SU-DHL-6 (cell line): ENCODE data around the gene C14orf132.
A peak's percentile ranks its signal among the peaks of the same experiment; 100 is the strongest.

Experiments
- H2AFZ ChIP-seq: fragments of 200-600 bp; sonication (generic); 2 replicates; pipeline ENCODE4 v1.6.1; 2014; ENCODE audit warnings: low read depth, mild to moderate bottlenecking, moderate library complexity, mixed read lengths, antibody characterized with exemption, low read length; ENCODE audit not compliant: severe bottlenecking
- H3F3A ChIP-seq: fragments of 200-600 bp; shearing (Covaris generic); 2 replicates; pipeline ENCODE4 v1.6.0; 2016; ENCODE audit warnings: antibody characterized with exemption, mild to moderate bottlenecking; ENCODE audit not compliant: insufficient read depth
- H3K27ac ChIP-seq: fragments of 200-600 bp; sonication (generic); 2 replicates; pipeline ENCODE4 v1.5.1; 2016; ENCODE audit warnings: low read depth, mild to moderate bottlenecking, low read length, moderate library complexity, mixed read lengths
- H3K27me3 ChIP-seq: fragments of 200-600 bp; sonication (generic), shearing (Covaris generic); 2 replicates; pipeline ENCODE4 v1.6.0; 2014; ENCODE audit warnings: mild to moderate bottlenecking, low read length
- H3K36me3 ChIP-seq: fragments of 200-600 bp; sonication (generic); 2 replicates; pipeline ENCODE4 v1.6.1; 2014; ENCODE audit warnings: mild to moderate bottlenecking, low read length, mixed read lengths
- H3K4me2 ChIP-seq: fragments of 300-600, 200-600 bp; shearing (Covaris generic), sonication (generic); 2 replicates; pipeline ENCODE4 v1.6.0; 2014; ENCODE audit warnings: low read length, low read depth, mild to moderate bottlenecking; ENCODE audit not compliant: poor library complexity, severe bottlenecking
- H3K4me3 ChIP-seq: fragments of 200-600 bp; sonication (generic); 2 replicates; pipeline ENCODE4 v1.5.1; 2014; ENCODE audit warnings: antibody characterized with exemption, low read length, mild to moderate bottlenecking, mixed read lengths; ENCODE audit not compliant: insufficient read depth, poor library complexity, severe bottlenecking
- H3K79me2 ChIP-seq: fragments of 200-600 bp; sonication (generic); 2 replicates; pipeline ENCODE4 v1.6.1; 2014; ENCODE audit warnings: mild to moderate bottlenecking, low read length, moderate library complexity; ENCODE audit not compliant: insufficient read depth
- H3K9ac ChIP-seq: fragments of 200-600 bp; sonication (generic); 2 replicates; pipeline ENCODE4 v1.7.0; 2014; ENCODE audit warnings: mild to moderate bottlenecking, low read length
- H3K9me2 ChIP-seq: fragments of 200-600 bp; sonication (generic); replicated peaks from 2 replicates; pipeline ENCODE4 v1.6.1; 2014; ENCODE audit warnings: low read length; ENCODE audit not compliant: insufficient read depth
- H3K9me3 ChIP-seq: fragments of 200-600 bp; sonication (generic); 2 replicates; pipeline ENCODE4 v1.6.1; 2014; ENCODE audit warnings: low read length, mixed read lengths; ENCODE audit not compliant: insufficient read depth
- H4K20me1 ChIP-seq: fragments of 200-600 bp; sonication (generic); 2 replicates; pipeline ENCODE4 v1.6.1; 2014; ENCODE audit warnings: low read depth, mild to moderate bottlenecking, antibody characterized with exemption, low read length, moderate library complexity, mixed read lengths
- EZH2phosphoT487 ChIP-seq: fragments of 200-600 bp; sonication (generic), shearing (Covaris generic); conservative IDR thresholded peaks from 2 replicates; pipeline ENCODE4 v1.6.1; 2018; ENCODE audit warnings: mild to moderate bottlenecking, antibody characterized with exemption, low read length, moderate library complexity, mixed read lengths
- TF ChIP-seq, protein P1 (sequence below): fragments of 200-600 bp; sonication (generic); IDR thresholded peaks from one replicate; pipeline ENCODE4 v1.5.1; 2017; ENCODE audit warnings: antibody characterized with exemption, mild to moderate bottlenecking, low read length, moderate library complexity; ENCODE audit not compliant: insufficient read depth, poor library complexity, severe bottlenecking

The C14orf132 gene

DNA sequence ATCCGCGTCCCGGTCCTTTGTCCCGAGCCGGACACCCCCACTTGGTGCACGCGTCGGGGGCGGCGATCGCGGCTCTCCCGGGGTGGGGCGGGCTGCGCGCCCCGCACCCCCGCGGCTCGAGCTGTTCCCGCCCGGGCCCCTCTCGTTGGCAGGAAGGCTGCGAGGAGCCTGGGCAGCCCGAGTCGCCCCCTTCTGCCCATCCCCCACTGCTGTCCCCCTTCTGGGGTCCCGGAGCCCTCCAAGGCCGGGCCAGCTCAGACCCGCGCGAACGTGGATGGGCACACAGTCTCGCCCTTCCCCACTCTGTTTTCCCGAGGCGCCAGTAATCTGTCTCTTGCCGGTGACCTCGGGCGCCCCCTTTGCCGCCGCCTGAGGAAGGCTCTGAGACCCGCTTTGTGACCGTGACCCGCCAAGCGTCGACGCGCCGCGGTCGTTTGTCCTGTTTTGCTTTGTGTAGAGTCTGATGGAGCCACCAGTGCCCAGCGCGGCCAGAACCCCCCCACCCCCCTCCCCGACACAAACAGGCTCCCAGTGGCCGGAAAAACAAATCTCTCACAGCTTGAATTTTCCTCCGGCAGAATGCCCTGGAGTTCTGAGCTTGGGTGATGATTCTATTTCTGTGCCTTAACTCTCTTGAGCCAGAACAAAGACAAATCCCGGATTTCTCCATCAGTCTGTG is 610 bp downstream of the C14orf132 start:
- peak overlapping the region; percentile 53 for H3K4me2 ChIP-seq
- H4K20me1 ChIP-seq, result no peaks in the 10 kb centered on the region
- no peak for TF ChIP-seq EZH2phosphoT487
- TF ChIP-seq, protein P1, sequence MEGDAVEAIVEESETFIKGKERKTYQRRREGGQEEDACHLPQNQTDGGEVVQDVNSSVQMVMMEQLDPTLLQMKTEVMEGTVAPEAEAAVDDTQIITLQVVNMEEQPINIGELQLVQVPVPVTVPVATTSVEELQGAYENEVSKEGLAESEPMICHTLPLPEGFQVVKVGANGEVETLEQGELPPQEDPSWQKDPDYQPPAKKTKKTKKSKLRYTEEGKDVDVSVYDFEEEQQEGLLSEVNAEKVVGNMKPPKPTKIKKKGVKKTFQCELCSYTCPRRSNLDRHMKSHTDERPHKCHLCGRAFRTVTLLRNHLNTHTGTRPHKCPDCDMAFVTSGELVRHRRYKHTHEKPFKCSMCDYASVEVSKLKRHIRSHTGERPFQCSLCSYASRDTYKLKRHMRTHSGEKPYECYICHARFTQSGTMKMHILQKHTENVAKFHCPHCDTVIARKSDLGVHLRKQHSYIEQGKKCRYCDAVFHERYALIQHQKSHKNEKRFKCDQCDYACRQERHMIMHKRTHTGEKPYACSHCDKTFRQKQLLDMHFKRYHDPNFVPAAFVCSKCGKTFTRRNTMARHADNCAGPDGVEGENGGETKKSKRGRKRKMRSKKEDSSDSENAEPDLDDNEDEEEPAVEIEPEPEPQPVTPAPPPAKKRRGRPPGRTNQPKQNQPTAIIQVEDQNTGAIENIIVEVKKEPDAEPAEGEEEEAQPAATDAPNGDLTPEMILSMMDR, result peak; percentile 57
- H3K9me2 ChIP-seq, result no peaks in the 10 kb centered on the region
- no peaks in the 10 kb centered on the region for H3K36me3 ChIP-seq
- H3F3A ChIP-seq, result no peaks in the 10 kb centered on the region
- H3K4me3 ChIP-seq, result peak overlapping the region; percentile 79
- no peaks in the 10 kb centered on the region for H3K27me3 ChIP-seq
- H3K79me2 ChIP-seq, result no peaks in the 10 kb centered on the region
- H3K9me3 ChIP-seq, result no peaks in the 10 kb centered on the region
- H3K27ac ChIP-seq, result no peak overlapping the region
- peak overlapping the region; percentile 95 for H2AFZ ChIP-seq
- H3K9ac ChIP-seq, result peak overlapping the region; percentile 83

DNA sequence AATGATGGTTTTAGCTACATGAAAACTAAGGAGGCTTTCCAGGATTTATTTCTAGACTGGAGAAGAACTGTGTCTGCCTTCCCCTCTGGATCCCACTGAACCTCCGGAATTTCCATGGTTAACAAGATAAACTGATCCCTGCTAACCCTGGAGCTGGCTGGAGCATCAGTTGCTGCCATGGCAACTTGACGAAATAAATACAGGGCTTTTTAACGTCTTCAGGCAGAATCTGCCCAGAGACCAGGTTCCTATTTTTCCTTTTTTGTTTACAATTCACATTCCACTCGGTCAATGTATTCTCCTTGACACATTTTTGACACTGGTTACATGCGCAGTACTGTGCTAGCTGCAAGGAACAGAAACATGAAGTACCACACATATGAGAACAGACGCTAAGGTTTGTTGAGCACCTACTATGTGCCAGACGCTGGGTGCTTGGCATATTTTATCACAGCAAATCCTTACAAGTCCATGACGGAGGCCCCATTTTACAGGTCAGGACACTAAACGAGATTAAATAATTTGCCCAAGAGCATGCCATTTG is 1.7 kb downstream of the C14orf132 start:
- no peaks in the 10 kb centered on the region for H3K79me2 ChIP-seq
- no peak overlapping the region for H3K4me2 ChIP-seq
- H4K20me1 ChIP-seq, result no peaks in the 10 kb centered on the region
- no peak overlapping the region for H2AFZ ChIP-seq
- H3K4me3 ChIP-seq, result no peak overlapping the region
- no peaks in the 10 kb centered on the region for H3K9me2 ChIP-seq
- H3F3A ChIP-seq, result no peaks in the 10 kb centered on the region
- no peak overlapping the region for H3K9ac ChIP-seq
- no peaks in the 10 kb centered on the region for H3K9me3 ChIP-seq
- H3K36me3 ChIP-seq, result no peaks in the 10 kb centered on the region
- H3K27me3 ChIP-seq, result no peaks in the 10 kb centered on the region
- H3K27ac ChIP-seq, result no peak overlapping the region
- TF ChIP-seq, protein P1, result no peak
- no peak for TF ChIP-seq EZH2phosphoT487

DNA sequence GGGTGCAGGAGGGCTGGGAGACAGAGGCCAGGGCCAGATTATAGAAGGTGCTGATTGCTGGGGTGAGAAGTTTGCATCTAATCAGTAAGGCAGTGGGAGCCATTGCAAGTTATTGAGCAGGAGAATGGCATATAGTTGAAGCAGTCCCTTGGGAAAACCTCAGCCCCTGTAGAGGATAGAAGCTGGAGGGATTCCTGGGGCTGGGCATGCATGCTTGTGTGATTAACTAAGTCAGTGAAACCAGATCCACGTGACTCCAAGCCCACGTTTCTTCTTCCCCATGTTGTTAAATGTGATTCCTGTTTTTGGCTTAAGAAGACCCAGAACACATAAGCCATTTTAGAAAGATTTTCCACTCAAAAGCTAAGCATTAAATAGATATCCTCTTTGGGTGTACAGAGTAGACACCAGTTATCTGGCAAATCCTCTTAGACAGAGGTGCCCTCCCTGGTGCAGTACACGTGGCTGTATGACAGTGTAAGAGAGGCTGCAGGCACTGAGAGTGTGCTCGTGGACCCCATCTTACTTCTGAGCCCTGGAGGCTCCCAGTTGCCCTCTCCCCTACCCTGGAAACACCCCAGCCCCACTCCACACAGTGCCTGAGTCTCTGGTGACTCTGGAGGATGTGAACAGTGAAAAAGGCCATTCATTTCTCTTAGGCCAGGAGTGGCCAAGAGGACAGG is 3.2 kb downstream of the C14orf132 start:
- TF ChIP-seq EZH2phosphoT487, result no peak
- TF ChIP-seq, protein P1, result no peak
- H2AFZ ChIP-seq, result no peak overlapping the region

More for the DNA sequence above, 3.2 kb downstream of the C14orf132 start:
- H3K4me3 ChIP-seq, result no peak overlapping the region
- H3F3A ChIP-seq, result no peaks in the 10 kb centered on the region
- H3K9me2 ChIP-seq, result no peaks in the 10 kb centered on the region
- H3K27ac ChIP-seq, result no peak overlapping the region
- H3K9me3 ChIP-seq, result no peaks in the 10 kb centered on the region
- no peak overlapping the region for H3K4me2 ChIP-seq
- H4K20me1 ChIP-seq, result no peaks in the 10 kb centered on the region; the same call in 1 of the 2 replicates
- no peaks in the 10 kb centered on the region for H3K27me3 ChIP-seq
- no peaks in the 10 kb centered on the region for H3K79me2 ChIP-seq
- no peaks in the 10 kb centered on the region for H3K36me3 ChIP-seq
- no peak overlapping the region for H3K9ac ChIP-seq
